ENCODE measurements around the gene ZC3H18.

Gene ZC3H18

GRCh38 chr16:88640498-88641247 is 70.5 kb downstream of the ZC3H18 start:
- no peak overlapping the region for H3K4me2 ChIP-seq
- no peaks in the 10 kb centered on the region for H3K79me2 ChIP-seq (ENCODE audit: insufficient read depth, low read depth)
- no peaks in the 10 kb centered on the region for H4K20me1 ChIP-seq (ENCODE audit: insufficient read depth)
- H3K4me3 ChIP-seq (IDR thresholded peaks at IDR 0.05; ENCODE audit: insufficient read depth, low read depth, low read length) = no peak overlapping the region
- peaks cover 49% of the 10 kb centered on the region for H3K27me3 ChIP-seq (ENCODE audit: insufficient read depth, low read depth)
- H3K9ac ChIP-seq = no peak overlapping the region
- no peak overlapping the region for H3K27ac ChIP-seq
- no peaks in the 10 kb centered on the region for H3K36me3 ChIP-seq (ENCODE audit: insufficient read depth)
- peaks cover 13% of the 10 kb centered on the region for H3K4me1 ChIP-seq (ENCODE audit: low read depth, poor library complexity, severe bottlenecking)
- no peak for TF ChIP-seq CTCF (conservative IDR thresholded peaks at IDR 0.05; ENCODE audit: low read depth, low read length)
- H2AFZ ChIP-seq (ENCODE audit: low read depth) = no peak overlapping the region

DNA sequence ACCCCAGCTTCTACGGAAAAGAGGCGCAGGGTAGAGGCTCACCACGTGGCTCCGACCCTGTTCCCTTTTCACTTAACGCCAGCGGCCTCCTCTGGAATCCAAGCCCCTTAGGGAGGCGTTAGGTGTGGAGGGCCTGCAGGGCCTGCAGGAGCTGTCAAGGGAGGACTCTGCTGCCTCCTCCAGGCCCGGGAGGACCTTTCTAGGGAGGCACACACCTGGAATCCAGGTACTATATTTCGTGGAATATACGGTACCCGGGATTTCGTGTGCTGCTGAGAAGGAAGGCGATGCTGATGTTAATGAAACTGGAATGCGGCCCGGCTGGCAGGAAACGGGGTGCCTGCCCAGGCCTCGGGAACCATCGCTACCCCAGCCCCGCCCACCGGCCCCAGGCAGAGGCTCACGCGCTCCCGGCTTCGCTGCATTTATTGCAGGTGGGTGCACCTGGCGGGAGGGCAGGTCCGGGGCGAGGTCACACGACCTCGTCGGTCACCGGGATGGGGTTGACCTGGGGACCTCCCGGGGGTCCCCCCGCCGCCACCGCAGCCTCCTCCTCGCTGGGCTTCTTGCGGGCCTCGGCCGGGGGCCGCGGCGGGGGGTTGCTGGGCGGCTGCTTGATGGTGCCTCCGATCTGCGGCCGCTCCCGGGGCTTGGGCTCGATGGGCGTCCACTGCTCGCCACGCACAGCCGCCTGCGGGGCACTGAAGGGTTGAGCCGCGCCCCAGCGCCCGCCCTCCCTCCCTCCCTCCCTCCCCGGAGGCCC is 72.9 kb downstream of the ZC3H18 start:
- Histone ChIP-seq H3K36me3 (ENCODE audit: insufficient read depth) (no peaks in the 10 kb centered on the region), H2AFZ (ENCODE audit: low read depth) (no peak overlapping the region), H3K9ac (no peak overlapping the region), H4K20me1 (ENCODE audit: insufficient read depth) (no peaks in the 10 kb centered on the region), H3K79me2 (ENCODE audit: insufficient read depth, low read depth) (no peaks in the 10 kb centered on the region), H3K27ac (no peak overlapping the region), H3K4me1 (ENCODE audit: low read depth, poor library complexity, severe bottlenecking) (peaks cover 10% of the 10 kb centered on the region), H3K4me3 (IDR thresholded peaks at IDR 0.05; ENCODE audit: insufficient read depth, low read depth, low read length) (no peak overlapping the region), H3K4me2 (no peak overlapping the region), H3K27me3 (ENCODE audit: insufficient read depth, low read depth) (peaks cover 31% of the 10 kb centered on the region)
- TF ChIP-seq CTCF (conservative IDR thresholded peaks at IDR 0.05; ENCODE audit: low read depth, low read length) = no peak

GRCh38 chr16:88643644-88643932 is 73.4 kb downstream of the ZC3H18 start:
- Histone ChIP-seq H3K36me3 (ENCODE audit: insufficient read depth) (no peaks in the 10 kb centered on the region), H3K4me3 (IDR thresholded peaks at IDR 0.05; ENCODE audit: insufficient read depth, low read depth, low read length) (no peak overlapping the region), H3K27me3 (ENCODE audit: insufficient read depth, low read depth) (peaks cover 26% of the 10 kb centered on the region), H4K20me1 (ENCODE audit: insufficient read depth) (no peaks in the 10 kb centered on the region), H3K79me2 (ENCODE audit: insufficient read depth, low read depth) (no peaks in the 10 kb centered on the region), H3K4me1 (ENCODE audit: low read depth, poor library complexity, severe bottlenecking) (peaks cover 4% of the 10 kb centered on the region), H2AFZ (ENCODE audit: low read depth) (no peak overlapping the region), H3K9ac (no peak overlapping the region), H3K27ac (no peak overlapping the region), H3K4me2 (no peak overlapping the region)
- TF ChIP-seq CTCF (conservative IDR thresholded peaks at IDR 0.05; ENCODE audit: low read depth, low read length) = no peak

- no peak overlapping the region for H3K9ac ChIP-seq
These were observed 75.3 kb downstream of the ZC3H18 start for GRCh38 chr16:88645455-88645854.

More at GRCh38 chr16:88645455-88645854, 75.3 kb downstream of the ZC3H18 start:
- Histone ChIP-seq H4K20me1 (ENCODE audit: insufficient read depth) (no peaks in the 10 kb centered on the region), H3K4me1 (ENCODE audit: low read depth, poor library complexity, severe bottlenecking) (peaks cover 8% of the 10 kb centered on the region), H3K27me3 (ENCODE audit: insufficient read depth, low read depth) (peaks cover 7% of the 10 kb centered on the region), H2AFZ (ENCODE audit: low read depth) (no peak overlapping the region), H3K36me3 (ENCODE audit: insufficient read depth) (no peaks in the 10 kb centered on the region), H3K4me2 (no peak overlapping the region), H3K4me3 (IDR thresholded peaks at IDR 0.05; ENCODE audit: insufficient read depth, low read depth, low read length) (no peak overlapping the region), H3K79me2 (ENCODE audit: insufficient read depth, low read depth) (peaks cover 11% of the 10 kb centered on the region), H3K27ac (no peak overlapping the region)
- no peak for TF ChIP-seq CTCF (conservative IDR thresholded peaks at IDR 0.05; ENCODE audit: low read depth, low read length)

All from KMS-11 (cell line).